Astrocyte of the cerebellum (primary cell): ENCODE results near the gene ZNF839.

Experiments
- DNase-seq: peaks from one replicate; pipeline ENCODE4 v3.0.0-alpha.2; 2011; ENCODE audit warnings: low read depth
- H3K4me3 ChIP-seq: 2 replicates; pipeline ENCODE4 v1.5.1; 2011; ENCODE audit warnings: mild to moderate bottlenecking, low read depth, low read length, moderate library complexity
- CTCF ChIP-seq: IDR thresholded peaks from 2 replicates; pipeline ENCODE4 v1.5.1; 2012; ENCODE audit warnings: low read length, low read depth, moderate library complexity, mild to moderate bottlenecking; ENCODE audit errors: missing control alignments
- in situ Hi-C: cut with HindIII; loops from 2 replicates; pipeline ENCODE4 v1.10.0; 2017; ENCODE audit warnings: low sequenced_read_pairs

Gene ZNF839

GRCh38 chr14:102304611-102305506, 14.7 kb upstream of the ZNF839 start, which contains the start of gene MOK:
Gene MOK, minus strand, starts transcription at chr14:102305164. Its CDS starts 196 bp downstream, at chr14:102304968.
- DNase-seq: peak; percentile 93
- no peak for TF ChIP-seq CTCF
- peak within 1 kb of the TSS; percentile 65 for H3K4me3 ChIP-seq
- in situ Hi-C loops: loop anchor here (25.0 kb wide), 1 partner anchor 218 kb away; the partner anchor contains the start of gene HSP90AA1

DNA sequence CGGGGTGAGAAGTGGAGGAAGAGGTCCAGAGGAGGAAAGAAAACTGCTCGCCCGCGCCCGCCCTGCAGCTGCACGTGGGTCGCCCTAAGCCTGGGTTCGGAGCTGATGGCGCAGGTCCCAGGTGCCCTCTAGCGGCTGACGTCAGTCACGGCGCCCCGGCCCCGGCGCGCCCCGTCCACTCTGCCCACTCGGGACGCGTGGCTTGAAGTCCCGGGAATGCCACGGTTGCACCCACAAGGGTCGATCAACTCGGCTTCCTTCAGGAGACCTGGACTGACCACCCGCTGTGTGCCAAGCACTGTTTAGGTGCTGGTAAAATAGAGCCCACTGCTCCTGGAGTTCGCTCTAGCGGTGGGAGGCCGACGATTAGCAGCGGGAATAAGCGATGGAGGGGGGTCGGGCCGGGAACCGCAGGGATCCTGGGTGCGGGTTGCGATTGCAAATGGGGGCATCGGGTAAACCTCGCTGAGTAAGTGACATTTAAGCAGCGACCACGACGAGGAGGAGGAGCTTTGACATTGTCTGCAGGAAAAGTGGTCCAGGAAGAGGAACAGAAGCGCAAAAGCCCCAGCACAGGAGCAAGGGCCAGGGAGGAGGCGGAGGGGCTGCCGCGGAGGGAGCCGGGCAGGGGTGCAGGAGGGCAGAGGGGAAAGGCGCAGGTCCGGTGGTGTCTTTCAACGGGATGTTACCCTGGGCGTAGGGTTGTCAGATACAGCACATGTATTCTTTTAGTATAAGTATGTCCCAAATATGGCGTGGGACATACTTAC, 5.1 kb upstream of the ZNF839 start:
- TF ChIP-seq CTCF: peak; percentile 78
- in situ Hi-C loops: loop anchor here (25.0 kb wide), 1 partner anchor 227 kb away; the partner anchor contains the start of gene HSP90AA1
- DNase-seq: peak; percentile 60
- peak overlapping the region; percentile 34 for H3K4me3 ChIP-seq

DNA sequence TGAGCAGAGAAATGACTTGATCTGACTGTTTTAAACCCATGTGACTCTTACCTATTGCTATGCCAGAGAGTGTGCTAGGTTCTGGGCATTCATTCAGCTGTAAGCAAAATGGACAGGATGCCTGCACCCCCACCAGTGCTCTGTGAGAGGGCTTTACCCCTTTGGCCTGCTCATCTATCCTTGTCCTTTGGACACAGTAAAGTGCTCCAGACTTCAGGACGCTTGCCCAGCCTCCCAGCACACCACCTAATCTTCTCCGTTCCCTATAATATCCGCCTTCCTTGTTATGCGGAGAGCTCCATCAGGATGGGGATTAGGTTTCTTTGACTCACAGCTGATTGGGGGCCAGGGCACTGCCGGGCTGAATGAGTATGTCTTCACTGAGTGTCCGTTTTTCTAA, 4.4 kb upstream of the ZNF839 start:
- no peak overlapping the region for H3K4me3 ChIP-seq
- no peak for TF ChIP-seq CTCF
- no peak for DNase-seq
- in situ Hi-C loops: loop anchor here (25.0 kb wide), 1 partner anchor 228 kb away; the partner anchor contains the start of gene HSP90AA1

DNA sequence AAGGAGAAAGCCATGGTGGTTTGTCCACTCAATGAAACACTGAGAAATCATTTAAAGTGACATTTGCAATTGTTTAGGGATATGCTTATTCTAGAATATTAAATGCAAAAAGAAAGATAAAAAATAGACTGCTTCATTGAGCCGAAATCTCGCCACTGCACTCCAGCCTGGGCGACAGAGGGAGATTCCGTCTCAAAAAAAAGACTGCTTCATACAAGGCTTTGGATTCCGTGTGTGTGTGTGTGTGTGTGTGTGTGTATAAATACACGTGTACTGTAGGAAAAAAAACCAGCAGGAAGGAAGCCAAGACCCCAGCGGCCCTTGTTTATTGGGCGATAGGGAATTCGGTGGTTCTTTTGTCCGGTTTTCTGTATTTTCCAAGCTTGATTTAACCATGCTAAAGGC, 3.2 kb upstream of the ZNF839 start:
- no peak for TF ChIP-seq CTCF
- H3K4me3 ChIP-seq: peak overlapping the region; percentile 50
- peak; percentile 88 for DNase-seq
- in situ Hi-C loops: loop anchor here (25.0 kb wide), 1 partner anchor 229 kb away; the partner anchor contains the start of gene HSP90AA1

GRCh38 chr14:102316743-102317563, 2.6 kb upstream of the ZNF839 start:
- H3K4me3 ChIP-seq: peak overlapping the region; percentile 50
- in situ Hi-C loops: loop anchor here (25.0 kb wide), 1 partner anchor 230 kb away; the partner anchor contains the start of gene HSP90AA1
- TF ChIP-seq CTCF: peak; percentile 40
- DNase-seq: peak; percentile 90
